HepG2 (cell line): Measurements from ENCODE around the gene PDIA5. TPM values are rescaled to one million over a fixed set of nuclear protein-coding genes. Genes with fewer than 3 reads are reported as not detected.

ENCODE experiments used
- FOXK2 ChIP-seq: fragments of 450-650 bp; IDR thresholded peaks from 2 replicates; pipeline ENCODE4 v1.6.1; 2016
- MXD4 ChIP-seq: IDR thresholded peaks from 2 replicates; pipeline ENCODE4 v1.6.1; 2016; ENCODE audit warnings: mild to moderate bottlenecking, missing biosample characterization, missing genetic modification reagents
- PBX2 ChIP-seq: IDR thresholded peaks from 2 replicates; pipeline ENCODE4 v1.6.1; 2016; ENCODE audit warnings: control low read depth
- RFX5 ChIP-seq: IDR thresholded peaks from 2 replicates; pipeline ENCODE4 v1.6.1; 2011; ENCODE audit warnings: low read depth, low read length, improper control_type of control experiment
- SIX1 ChIP-seq: sonication (generic); formaldehyde crosslinking; IDR thresholded peaks from 2 replicates; pipeline ENCODE4 v1.4.0; 2020; ENCODE audit warnings: missing genetic modification reagents, borderline replicate concordance
- TFDP2 ChIP-seq: sonication (generic); formaldehyde crosslinking; IDR thresholded peaks from 2 replicates; pipeline ENCODE4 v1.4.0; 2020; ENCODE audit warnings: missing genetic modification reagents
- THAP9 ChIP-seq: sonication (generic); formaldehyde crosslinking; IDR thresholded peaks from 2 replicates; pipeline ENCODE4; 2020; ENCODE audit warnings: missing genetic modification reagents, mild to moderate bottlenecking, borderline replicate concordance
- WIZ ChIP-seq: sonication (generic); formaldehyde crosslinking; IDR thresholded peaks from 2 replicates; pipeline ENCODE4 v1.5.1; 2020; ENCODE audit warnings: mild to moderate bottlenecking, missing genetic modification reagents
- ZBTB26 ChIP-seq: IDR thresholded peaks from 2 replicates; pipeline ENCODE4 v1.6.1; 2016; ENCODE audit warnings: missing compliant biosample characterization, missing genetic modification reagents, borderline replicate concordance
- ZMYM3 ChIP-seq: sonication (generic); formaldehyde crosslinking; IDR thresholded peaks from 2 replicates; pipeline ENCODE4 v1.5.1; 2020; ENCODE audit warnings: mild to moderate bottlenecking, missing genetic modification reagents
- ZNF296 ChIP-seq: sonication (generic); formaldehyde crosslinking; conservative IDR thresholded peaks from 2 replicates; pipeline ENCODE4 v1.5.0; 2020; ENCODE audit warnings: mild to moderate bottlenecking, missing genetic modification reagents
- ZNF326 ChIP-seq: sonication (generic); formaldehyde crosslinking; IDR thresholded peaks from 2 replicates; pipeline ENCODE4 v1.4.0; 2020; ENCODE audit warnings: missing genetic modification reagents, borderline replicate concordance
- ZNF335 ChIP-seq: sonication (generic); formaldehyde crosslinking; IDR thresholded peaks from 2 replicates; pipeline ENCODE4 v1.4.0; 2020; ENCODE audit warnings: missing genetic modification reagents
- ZNF337 ChIP-seq: sonication (generic); formaldehyde crosslinking; IDR thresholded peaks from 2 replicates; pipeline ENCODE4 v1.5.1; 2020; ENCODE audit warnings: missing genetic modification reagents, low read depth, mild to moderate bottlenecking, borderline replicate concordance
- ZNF430 ChIP-seq: sonication (generic); formaldehyde crosslinking; IDR thresholded peaks from 2 replicates; pipeline ENCODE4 v1.9.0; 2021; ENCODE audit warnings: mild to moderate bottlenecking, missing genetic modification reagents
- ZNF44 ChIP-seq: sonication (generic); formaldehyde crosslinking; IDR thresholded peaks from 2 replicates; pipeline ENCODE4 v1.5.1; 2020; ENCODE audit warnings: mild to moderate bottlenecking, missing genetic modification reagents
- ZNF496 ChIP-seq: sonication (generic); formaldehyde crosslinking; IDR thresholded peaks from 2 replicates; pipeline ENCODE4 v1.8.1; 2023; ENCODE audit warnings: mild to moderate bottlenecking, moderate library complexity, missing genetic modification reagents; ENCODE audit not compliant: insufficient replicate concordance
- ZNF574 ChIP-seq: sonication (generic); formaldehyde crosslinking; IDR thresholded peaks from 2 replicates; pipeline ENCODE4 v1.4.0; 2020; ENCODE audit warnings: missing genetic modification reagents
- ZNF703 ChIP-seq: sonication (generic); formaldehyde crosslinking; IDR thresholded peaks from 2 replicates; pipeline ENCODE4 v1.5.1; 2020; ENCODE audit warnings: missing genetic modification reagents, mild to moderate bottlenecking, moderate library complexity, borderline replicate concordance
- ZNF772 ChIP-seq: sonication (generic); formaldehyde crosslinking; IDR thresholded peaks from 2 replicates; pipeline ENCODE4 v1.5.0; 2020; ENCODE audit warnings: mild to moderate bottlenecking, missing genetic modification reagents
- polyA plus RNA-seq, 8 experiments: library from polyadenylated mRNA; depleted of rRNA in 3 of 8; stranded (reverse) in 7 of 8; unstranded in 1 of 8; fragments of >200 nt; fragmentation: Illumina TruSeq in 4 of 8; extraction: Trizol in 4 of 8; gene quantifications; 2 replicates each; pipeline versions ENCODE4 v1.2.1 to v1.2.3, GENCODE V29; 2011 to 2016; ENCODE audit warnings: low read depth in 4 of 8, missing spikeins in 1 of 8, mixed read lengths in 1 of 8; ENCODE audit not compliant: insufficient read depth in 1 of 8
- total RNA-seq, 5 experiments: library from RNA; depleted of rRNA; stranded (reverse); fragments of >200 nt; fragmentation: Illumina TruSeq; extraction: Trizol; gene quantifications; 2 replicates each; pipeline ENCODE4 v1.2.3, GENCODE V29; 2016; ENCODE audit warnings: low read depth in 1 of 5

Gene PDIA5
- total and polyA plus RNA-seq, 2 of the 13 experiments (the other 11 are each of a cell fraction or from before 2014, with no cell fraction given) = 51.3 to 74.3 TPM

- peak; percentile 93 for TF ChIP-seq TFDP2 (CRISPR knock-in tag)
- no peak for TF ChIP-seq SIX1 (CRISPR knock-in tag)
- TF ChIP-seq ZNF335 = peak; percentile 87; the same call in 1 of the 2 replicates
- TF ChIP-seq ZNF326 (CRISPR knock-in tag) = no peak
- no peak for TF ChIP-seq ZNF337 (CRISPR knock-in tag)
- no peak for TF ChIP-seq RFX5
- TF ChIP-seq FOXK2 = no peak
- TF ChIP-seq ZNF496 = no peak
- TF ChIP-seq PBX2 (CRISPR knock-in tag) = no peak
- TF ChIP-seq ZNF703 (CRISPR knock-in tag) = no peak; the same call in 1 of the 2 replicates
- peak; percentile 93 for TF ChIP-seq MXD4 (CRISPR knock-in tag)
- peak; percentile 6; the same call in 1 of the 2 replicates for TF ChIP-seq ZBTB26
- TF ChIP-seq THAP9 = peak; percentile 66; the same call in 1 of the 2 replicates
- 0 out of 2 replicates have a peak, but pooled peaks have one; percentile 4 for TF ChIP-seq ZNF430 (CRISPR knock-in tag)
- no peak for TF ChIP-seq ZMYM3 (CRISPR knock-in tag)
- peak; percentile 94 for TF ChIP-seq ZNF772 (CRISPR knock-in tag)
- peak; percentile 92 for TF ChIP-seq ZNF574 (CRISPR knock-in tag)
- TF ChIP-seq ZNF44 (CRISPR knock-in tag) = no peak
- 0 out of 2 replicates have a peak, but pooled peaks have one; percentile 25 for TF ChIP-seq ZNF296 (CRISPR knock-in tag)
- peak; percentile 82 for TF ChIP-seq WIZ (CRISPR knock-in tag)
Measured at GRCh38 chr3:123066896-123067688, at the start of gene PDIA5 (continued).
